DMS114 treated with DMSO at 0.1 percent for 48 hours (cell line): ENCODE results near the gene ZBTB16.

ENCODE experiments used
- DNase-seq: peaks from one replicate; lab custom pipeline; 2025; ENCODE audit not compliant: unreplicated experiment; lab: John Stamatoyannopoulos, UW

Gene ZBTB16

GRCh38 chr11:114059278-114059983 lies at the start of gene ZBTB16:
Gene ZBTB16 (plus strand): TSS chr11:114059711. CDS start chr11:114063301, 3,590 bp downstream.
- DNase-seq: peak; percentile 26

GRCh38 chr11:114010931-114011330 lies 48.6 kb upstream of the ZBTB16 start:
- no peak for DNase-seq

GRCh38 chr11:114011443-114011842 lies 48.1 kb upstream of the ZBTB16 start:
- no peak for DNase-seq

- DNase-seq: no peak
Observed at GRCh38 chr11:114015117-114015516, 44.4 kb upstream of the ZBTB16 start.

- DNase-seq: no peak
Observed at GRCh38 chr11:114016986-114017385, 42.5 kb upstream of the ZBTB16 start.

- no peak for DNase-seq
Observed at GRCh38 chr11:114017723-114018122, 41.8 kb upstream of the ZBTB16 start.

- DNase-seq: no peak
Observed at GRCh38 chr11:114019046-114019445, 40.5 kb upstream of the ZBTB16 start.

GRCh38 chr11:114019574-114019973 lies 39.9 kb upstream of the ZBTB16 start:
- DNase-seq: no peak

GRCh38 chr11:114025329-114025907 lies 34.1 kb upstream of the ZBTB16 start:
- no peak for DNase-seq

GRCh38 chr11:114026355-114026754 lies 33.2 kb upstream of the ZBTB16 start:
- DNase-seq: no peak

- DNase-seq: no peak
Observed at GRCh38 chr11:114027391-114027790, 32.1 kb upstream of the ZBTB16 start.

GRCh38 chr11:114027926-114028325 lies 31.6 kb upstream of the ZBTB16 start:
- no peak for DNase-seq

- no peak for DNase-seq
Observed at GRCh38 chr11:114031246-114031966, 28.1 kb upstream of the ZBTB16 start.

GRCh38 chr11:114031967-114032320 lies 27.6 kb upstream of the ZBTB16 start:
- no peak for DNase-seq

GRCh38 chr11:114033066-114033465 lies 26.4 kb upstream of the ZBTB16 start:
- DNase-seq: no peak

- no peak for DNase-seq
Observed at GRCh38 chr11:114033572-114033971, 25.9 kb upstream of the ZBTB16 start.

- DNase-seq: no peak
Observed at GRCh38 chr11:114034956-114035355, 24.6 kb upstream of the ZBTB16 start.

- peak; percentile 22 for DNase-seq
Observed at GRCh38 chr11:114036147-114036811, 23.2 kb upstream of the ZBTB16 start.

GRCh38 chr11:114036958-114037357 lies 22.6 kb upstream of the ZBTB16 start:
- DNase-seq: no peak

GRCh38 chr11:114039551-114039950 lies 20.0 kb upstream of the ZBTB16 start:
- no peak for DNase-seq

GRCh38 chr11:114040706-114041211 lies 18.8 kb upstream of the ZBTB16 start:
- no peak for DNase-seq
